Erythroblast (primary cell): ENCODE data around the gene IGFL4.

Experiments used
- GATA1 ChIP-seq: IDR thresholded peaks from 2 replicates; pipeline ENCODE4 v1.6.1; 2011; ENCODE audit warnings: low read depth, mild to moderate bottlenecking, control low read depth, low read length, moderate library complexity
- POLR2A ChIP-seq: IDR thresholded peaks from 2 replicates; pipeline ENCODE4 v1.6.1; 2011; ENCODE audit warnings: mild to moderate bottlenecking, low read length

DNA sequence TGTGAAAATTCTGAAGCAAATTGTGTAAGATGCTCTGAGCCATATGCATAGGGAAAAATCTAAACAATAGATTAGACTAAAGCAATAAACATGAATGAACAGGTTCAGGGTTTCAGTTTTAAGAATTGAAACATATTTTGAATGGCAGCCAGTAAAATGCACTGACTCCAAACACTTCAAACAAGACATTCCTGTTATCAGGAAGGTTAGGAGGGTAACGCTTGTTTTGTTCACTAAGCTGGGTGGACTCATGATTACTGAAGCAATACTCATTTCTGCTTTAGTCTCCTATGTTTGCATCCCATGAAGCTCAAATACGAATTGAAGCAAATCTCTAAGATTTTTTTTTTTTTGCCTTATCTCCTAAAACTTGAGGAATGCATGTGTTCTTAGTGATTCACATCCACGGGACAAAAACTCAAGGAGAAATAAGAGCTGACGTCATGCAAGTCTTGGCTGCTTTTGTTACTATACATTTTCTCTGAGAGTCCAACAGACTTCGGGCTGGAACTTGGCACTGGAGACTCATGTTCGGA lies 29.1 kb upstream of the IGFL4 start:
- TF ChIP-seq POLR2A (no peak), GATA1 (no peak)
